GM12891 (cell line): ENCODE measurements around the gene TAB2. TPM values are rescaled to one million over a fixed set of nuclear protein-coding genes. Genes with fewer than 3 reads are reported as not detected.

Source experiments
- DNase-seq: peaks from one replicate; pipeline ENCODE4 v3.0.0; 2011; ENCODE audit warnings: low spot score; ENCODE audit not compliant: insufficient read length
- FAIRE-seq: peaks from 2 replicates; lab custom pipeline; 2011; peaks lifted over from hg19 to GRCh38; lab: Jason Lieb, UNC
- PAX5 ChIP-seq: IDR thresholded peaks from 2 replicates; pipeline ENCODE4 v1.6.1; 2011; ENCODE audit warnings: low read length, moderate library complexity, mild to moderate bottlenecking; ENCODE audit not compliant: insufficient read depth, severe bottlenecking
- POLR2A ChIP-seq: IDR thresholded peaks from 2 replicates; pipeline ENCODE4 v1.6.1; 2011; ENCODE audit warnings: low read depth, low read length, control low read depth
- POLR2AphosphoS5 ChIP-seq: IDR thresholded peaks from 2 replicates; pipeline ENCODE4 v1.6.1; 2011; ENCODE audit warnings: low read depth, low read length, control low read depth
- POU2F2 ChIP-seq: IDR thresholded peaks from 2 replicates; pipeline ENCODE4 v1.6.1; 2011; ENCODE audit warnings: low read depth, mild to moderate bottlenecking, control low read depth, low read length, moderate library complexity
- SPI1 ChIP-seq: IDR thresholded peaks from 2 replicates; pipeline ENCODE4 v1.6.1; 2011; ENCODE audit warnings: low read depth, low read length, control low read depth
- TAF1 ChIP-seq: IDR thresholded peaks from 2 replicates; pipeline ENCODE4 v1.6.1; 2011; ENCODE audit warnings: low read depth, low read length, control low read depth
- polyA plus RNA-seq: library from polyadenylated mRNA; unstranded; fragments of >200 nt; gene quantifications from one replicate; pipeline ENCODE4 v1.2.1, GENCODE V29; 2012; ENCODE audit warnings: low read depth, missing spikeins, inconsistent platforms; ENCODE audit not compliant: missing spikeins

The TAB2 gene
- 17.2 TPM for polyA plus RNA-seq

DNA sequence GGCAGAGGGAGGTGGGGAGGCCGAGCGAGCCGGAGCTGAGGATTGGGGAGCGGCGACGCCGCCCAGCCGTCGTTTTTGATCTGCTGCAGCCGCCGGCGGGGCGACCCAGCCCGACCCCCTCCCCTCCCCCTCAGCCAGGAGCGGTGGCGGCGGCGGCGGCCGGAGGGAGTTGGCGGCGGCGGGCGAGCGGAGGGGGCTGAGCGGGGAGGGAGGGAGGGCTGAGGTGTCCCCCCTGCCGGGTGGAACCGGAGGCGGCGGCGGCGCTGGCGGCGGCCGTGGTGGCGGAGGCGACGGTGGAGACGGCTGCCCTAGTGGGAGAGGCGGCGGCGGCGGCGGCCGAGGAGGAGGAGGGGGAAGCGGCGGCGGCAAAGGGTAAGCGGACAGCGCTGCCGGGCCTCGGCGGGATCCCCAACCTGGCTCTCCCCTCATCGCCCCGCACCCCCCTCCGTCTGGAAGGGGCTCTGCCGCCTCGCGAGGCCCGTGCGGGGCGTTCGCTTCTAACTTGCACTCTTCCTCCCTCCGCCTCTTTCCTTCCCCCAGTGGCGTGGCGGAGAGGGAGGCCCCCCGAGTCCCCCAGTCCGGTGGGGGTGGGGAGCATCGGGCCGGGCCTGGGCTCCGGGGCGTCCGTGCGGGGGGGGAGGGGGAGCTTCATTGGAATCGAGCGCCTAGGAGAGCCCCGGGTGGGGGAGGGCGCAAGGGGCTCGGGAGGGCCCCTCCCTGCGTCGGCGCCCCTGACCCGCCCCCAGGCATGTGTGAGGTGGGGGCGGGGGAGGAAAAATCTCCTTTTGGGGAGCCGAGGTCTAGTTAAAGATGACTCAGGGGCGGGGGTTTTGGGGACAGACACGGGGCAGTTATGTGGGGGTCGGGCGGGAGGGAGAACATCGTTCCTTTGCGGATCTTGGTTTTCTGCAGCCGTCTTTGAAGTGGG, at the start of gene TAB2:
Gene TAB2 (plus strand): TSS at position 69 of the 928 bp plus-strand sequence. CDS start 52,286 bp downstream, outside the sequence.
- DNase-seq (peak; percentile 33), FAIRE-seq (no peak)
- TF ChIP-seq SPI1 (no peak), TAF1 (peak; percentile 38; the same call in 1 of the 2 replicates), POLR2A (0 out of 2 replicates have a peak, but pooled peaks have one; percentile 24), POLR2AphosphoS5 (no peak)

DNA sequence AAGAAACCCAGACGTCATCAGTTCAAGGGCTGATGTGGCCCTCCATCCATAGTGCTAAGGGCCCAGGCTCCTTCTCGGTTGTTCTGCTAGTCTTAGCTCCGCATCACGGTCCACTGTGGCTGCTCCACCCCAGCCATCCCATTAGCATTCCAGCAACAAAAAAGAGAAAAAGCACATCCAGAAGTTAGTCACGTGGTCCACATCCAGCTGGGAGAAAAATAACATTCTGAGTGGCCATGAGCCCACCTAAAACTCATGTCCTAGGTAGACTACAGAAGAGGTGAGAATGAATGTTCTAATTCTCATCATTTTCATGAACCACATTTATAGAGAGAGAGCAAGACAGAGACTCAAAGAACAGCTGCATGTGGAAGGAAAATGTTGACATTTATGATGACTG, 49.4 kb upstream of the TAB2 start:
- no peak for TF ChIP-seq POLR2A
- TF ChIP-seq SPI1: no peak
- no peak for TF ChIP-seq TAF1
- TF ChIP-seq POU2F2: no peak
- no peak for TF ChIP-seq PAX5
- FAIRE-seq (no peak), DNase-seq (no peak)

GRCh38 chr6:149268768-149269167, 48.7 kb upstream of the TAB2 start:
- DNase-seq (no peak), FAIRE-seq (no peak)
- TF ChIP-seq POLR2A: no peak
- no peak for TF ChIP-seq POLR2AphosphoS5
- TF ChIP-seq SPI1: no peak
- no peak for TF ChIP-seq PAX5
- no peak for TF ChIP-seq POU2F2
- no peak for TF ChIP-seq TAF1

GRCh38 chr6:149270616-149271015, 46.9 kb upstream of the TAB2 start:
- DNase-seq: no peak
- TF ChIP-seq PAX5: no peak
- no peak for TF ChIP-seq POU2F2
- no peak for TF ChIP-seq TAF1
- TF ChIP-seq POLR2AphosphoS5: no peak
- TF ChIP-seq POLR2A: no peak
- no peak for TF ChIP-seq SPI1
- no peak for FAIRE-seq

- peak; percentile 91 for FAIRE-seq
- TF ChIP-seq SPI1 (peak; percentile 53), PAX5 (no peak), POLR2AphosphoS5 (no peak), TAF1 (no peak), POU2F2 (no peak), POLR2A (no peak; the same call in 1 of the 2 replicates)
- no peak for DNase-seq
These were observed 45.9 kb upstream of the TAB2 start for GRCh38 chr6:149271348-149272340.

- FAIRE-seq: no peak
- no peak for DNase-seq
- TF ChIP-seq POLR2AphosphoS5 (no peak), SPI1 (peak; percentile 86), POLR2A (no peak)
These were observed 44.2 kb upstream of the TAB2 start for GRCh38 chr6:149273318-149273717.

GRCh38 chr6:149275621-149276020, 41.9 kb upstream of the TAB2 start:
- FAIRE-seq (peak; percentile 28), DNase-seq (no peak)
- TF ChIP-seq POU2F2: no peak
- no peak for TF ChIP-seq POLR2A
- no peak for TF ChIP-seq PAX5
- TF ChIP-seq POLR2AphosphoS5: no peak
- TF ChIP-seq SPI1: no peak
- TF ChIP-seq TAF1: no peak

- FAIRE-seq: no peak
- TF ChIP-seq POLR2AphosphoS5: no peak
- no peak for TF ChIP-seq SPI1
- no peak for TF ChIP-seq POU2F2
- no peak for TF ChIP-seq PAX5
- no peak for TF ChIP-seq TAF1
- no peak for TF ChIP-seq POLR2A
- DNase-seq: no peak
These were observed 39.9 kb upstream of the TAB2 start for GRCh38 chr6:149277621-149278020.
